IMR-90 (cell line): Measurements from ENCODE around the gene CSNK2A2.

Source experiments
- BHLHE40 ChIP-seq: fragments of 150-350 bp; IDR thresholded peaks from 2 replicates; pipeline ENCODE4 v1.6.1; 2016; ENCODE audit warnings: mild to moderate bottlenecking, low read depth, low read length
- CEBPB ChIP-seq: IDR thresholded peaks from 2 replicates; pipeline ENCODE4 v1.6.1; 2012; ENCODE audit warnings: low read depth, low read length, improper control_type of control experiment
- CHD1 ChIP-seq: IDR thresholded peaks from 2 replicates; pipeline ENCODE4 v1.6.1; 2012; ENCODE audit warnings: low read depth, low read length, improper control_type of control experiment
- CTCF ChIP-seq: conservative IDR thresholded peaks from 2 replicates; pipeline ENCODE4 v1.5.1; 2012; ENCODE audit warnings: mild to moderate bottlenecking, low read depth, low read length, improper control_type of control experiment
- ELK1 ChIP-seq: fragments of 150-350 bp; IDR thresholded peaks from 2 replicates; pipeline ENCODE4 v1.6.1; 2016; ENCODE audit warnings: low read depth, mild to moderate bottlenecking, low read length, moderate library complexity, borderline replicate concordance
- FOS ChIP-seq: fragments of 150-350 bp; IDR thresholded peaks from 2 replicates; pipeline ENCODE4 v1.6.1; 2016; ENCODE audit warnings: low read depth, low read length
- MXI1 ChIP-seq: IDR thresholded peaks from 2 replicates; pipeline ENCODE4 v1.6.1; 2012; ENCODE audit warnings: low read depth, mild to moderate bottlenecking, low read length, moderate library complexity, borderline replicate concordance
- NFE2L2 ChIP-seq: fragments of 150-350 bp; IDR thresholded peaks from 2 replicates; pipeline ENCODE4 v1.6.1; 2016; ENCODE audit warnings: low read depth, mild to moderate bottlenecking, low read length
- POLR2A ChIP-seq: IDR thresholded peaks from 2 replicates; pipeline ENCODE4 v1.6.1; 2012; ENCODE audit warnings: mild to moderate bottlenecking, low read depth, low read length
- RAD21 ChIP-seq: IDR thresholded peaks from 2 replicates; pipeline ENCODE4 v1.6.1; 2012; ENCODE audit warnings: low read length, improper control_type of control experiment
- RCOR1 ChIP-seq: IDR thresholded peaks from 2 replicates; pipeline ENCODE4 v1.6.1; 2012; ENCODE audit warnings: mild to moderate bottlenecking, low read length, improper control_type of control experiment; ENCODE audit not compliant: insufficient replicate concordance
- RFX5 ChIP-seq: IDR thresholded peaks from 2 replicates; pipeline ENCODE4 v1.8.0; 2012; ENCODE audit warnings: low read depth, mild to moderate bottlenecking, low read length, moderate library complexity
- SMC3 ChIP-seq: fragments of 150-350 bp; IDR thresholded peaks from 2 replicates; pipeline ENCODE4 v1.6.1; 2016; ENCODE audit warnings: low read depth, mild to moderate bottlenecking, antibody characterized with exemption, low read length, moderate library complexity
- USF2 ChIP-seq: fragments of 150-350 bp; IDR thresholded peaks from 2 replicates; pipeline ENCODE4 v1.6.1; 2017; ENCODE audit warnings: mild to moderate bottlenecking, antibody characterized with exemption, low read length, low read depth

- TF ChIP-seq CTCF (no peak), BHLHE40 (no peak), RFX5 (no peak), POLR2A (0 out of 2 replicates have a peak, but pooled peaks have one; percentile 15), MXI1 (0 out of 2 replicates have a peak, but pooled peaks have one; percentile 14), USF2 (no peak), FOS (no peak), CEBPB (no peak), SMC3 (no peak), CHD1 (no peak), RAD21 (no peak), ELK1 (no peak), RCOR1 (no peak), NFE2L2 (no peak)
These were observed 443 bp downstream of the CSNK2A2 start for GRCh38 chr16:58197314-58198012.
